Esophagus squamous epithelium (tissue), 5 donors: ENCODE measurements around the gene TLCD1. TPM values are rescaled to one million over a fixed set of nuclear protein-coding genes. Genes with fewer than 3 reads are reported as not detected.

Source experiments
- DNase-seq: peaks from one replicate; lab custom pipeline; 2025; lab: John Stamatoyannopoulos, UW
- H3K27ac ChIP-seq, 4 donors: fragments of 200-600 bp; sonication (generic); one replicate each; pipeline ENCODE4 v1.5.1; 2016 to 2019; ENCODE audit warnings: mild to moderate bottlenecking in 1 of 4
- H3K27me3 ChIP-seq, 4 donors: fragments of 200-600 bp; sonication (generic); 1 replicate in 3 of 4; 2 replicates in 1 of 4; pipeline versions ENCODE4 v1.5.1 to v1.6.0; 2017 to 2021; ENCODE audit warnings: antibody characterized with exemption in 1 of 4
- H3K36me3 ChIP-seq, 3 donors: fragments of 200-600 bp; sonication (generic); one replicate each; pipeline ENCODE4 v1.5.1; 2016 to 2019
- H3K4me1 ChIP-seq, 3 donors: fragments of 200-600 bp; sonication (generic); one replicate each; pipeline ENCODE4 v1.5.1; 2017 to 2019
- H3K4me3 ChIP-seq, 4 donors: fragments of 200-600 bp; sonication (generic); 1 replicate in 3 of 4; 2 replicates in 1 of 4; pipeline ENCODE4 v1.5.1; 2016 to 2019; ENCODE audit warnings: mild to moderate bottlenecking in 2 of 4, moderate library complexity in 1 of 4
- H3K9me3 ChIP-seq, 3 donors: fragments of 200-600 bp; sonication (generic); one replicate each; pipeline ENCODE4 v1.5.1; 2016 to 2019
- CTCF ChIP-seq, 6 experiments: fragments of 450-650 bp in 4 of 6; fragments of 200-600 bp in 2 of 6; sonication (generic) in 2 of 6; IDR thresholded peaks; one replicate each; pipeline ENCODE4 v1.5.1; 2016 to 2019; ENCODE audit warnings: antibody characterized with exemption in 6 of 6, mild to moderate bottlenecking in 4 of 6, moderate library complexity in 4 of 6
- POLR2A ChIP-seq, 4 donors: fragments of 450-650 bp; IDR thresholded peaks; one replicate each; pipeline ENCODE4 v1.6.1; 2017; ENCODE audit warnings: antibody characterized with exemption in 4 of 4, mild to moderate bottlenecking in 4 of 4, moderate library complexity in 3 of 4
- WGBS, 2 donors: methylation state at CpG; one replicate each; pipeline ENCODE4 v1.1.5; 2018; 5-methylcytosine and 5-hydroxymethylcytosine counted together
- intact Hi-C: fragments of 100-400 bp; cut with DNase I; formaldehyde crosslinking; loops from one replicate; pipeline ENCODE4 v1.15.0; 2022
- small RNA-seq, 4 donors: library from RNA; depleted of rRNA; stranded (forward); fragments of <200 nt; gene quantifications; one replicate each; pipeline ENCODE3, GENCODE V24; 2016
- total RNA-seq, 4 donors: library from RNA; depleted of rRNA; stranded (reverse); fragments of >200 nt; gene quantifications; one replicate each; pipeline ENCODE4 v1.1.0, GENCODE V29; 2016
- donor health status: DM: yes; HTN: yes; CAD: no.

Gene TLCD1
- total RNA-seq, 4 donors from 2014 or later = 8.8 to 17.0 (median 13.0) TPM

- DNase-seq = no peak
- H3K9me3 ChIP-seq = no peaks in the 10 kb centered on the region
- H3K4me1 ChIP-seq = no peaks in the 10 kb centered on the region
- 74 to 88% methylated on average over 3 of the region's 3 CpGs for WGBS, 2 donors
- H3K27ac ChIP-seq = no peak overlapping the region
- TF ChIP-seq POLR2A (IDR thresholded peaks at IDR 0.05) = no peak
- TF ChIP-seq CTCF (IDR thresholded peaks at IDR 0.05) = no peak
- peaks cover 71 to 100% (median 92%) of the 10 kb centered on the region in 3 donors for H3K36me3 ChIP-seq
- intact Hi-C loops = no loop called here
- no peaks in the 10 kb centered on the region for H3K27me3 ChIP-seq
- H3K4me3 ChIP-seq = no peak overlapping the region
Measured at GRCh38 chr17:28675490-28675889, 50.5 kb downstream of the TLCD1 start.

Small RNA genes within 50 kb of the gene (small RNA-seq; reads per million reads assigned to genes)
- 0 reads per million in 4 donors for gene SNORD42A
- gene SNORD42B = 0 to 0.07 (median 0) reads per million in 4 donors
- gene SNORD4A = 0 reads per million in 4 donors
- 0 reads per million in 4 donors for gene SNORD4B

Other genes starting within 250 kb of the TLCD1 start
- gene FOXN1, start 219.9 kb downstream of the TLCD1 start, total RNA-seq = 10 to 100 TPM; 10.5 to 17.0 (median 14.8) TPM
- 10 to 100 TPM; 17.4 to 25.3 (median 21.1) TPM for gene UNC119, start 173.6 kb downstream of the TLCD1 start, total RNA-seq
- gene PIGS, start 154.7 kb downstream of the TLCD1 start, total RNA-seq = 10 to 100 TPM; 31.7 to 66.7 (median 42.5) TPM
- gene ALDOC, start 149.3 kb downstream of the TLCD1 start, total RNA-seq = 10 to 100 TPM; 27.0 to 57.0 (median 44.3) TPM
- 10 to 100 TPM; 10.0 to 28.3 (median 16.2) TPM for gene SPAG5, start 127.2 kb downstream of the TLCD1 start, total RNA-seq
- 1 to 10 TPM; 3.1 to 9.9 (median 7.7) TPM for gene RSKR, start 112.0 kb downstream of the TLCD1 start, total RNA-seq
- 10 to 100 TPM; 37.4 to 81.8 (median 75.5) TPM for gene BLTP2, start 81.1 kb downstream of the TLCD1 start, total RNA-seq
- 10 to 100 TPM; 20.3 to 38.3 (median 34.6) TPM for gene SDF2, start 64.3 kb downstream of the TLCD1 start, total RNA-seq
- gene SUPT6H, start 64.0 kb downstream of the TLCD1 start, total RNA-seq = 10 to 100 TPM; 26.4 to 59.3 (median 48.8) TPM
- 1 to 10 TPM in 1 of 4 donors, under 1 TPM in 2, not detected in 1; 0.48 to 1.1 (median 0.64) TPM for gene PROCA1, start 14.3 kb downstream of the TLCD1 start, total RNA-seq
- 10 to 100 TPM; 27.6 to 98.0 (median 65.1) TPM for gene RAB34, start 8.4 kb downstream of the TLCD1 start, total RNA-seq
- gene RPL23A, start 6.2 kb downstream of the TLCD1 start, total RNA-seq = 100 to 1,000 TPM; 236 to 881 (median 571) TPM
- 1 to 10 TPM; 1.1 to 7.3 (median 2.6) TPM for gene NEK8, start 2.6 kb upstream of the TLCD1 start, total RNA-seq
- 10 to 100 TPM; 25.0 to 39.8 (median 33.0) TPM for gene TRAF4, start 17.8 kb upstream of the TLCD1 start, total RNA-seq
- gene FAM222B, start 116.6 kb upstream of the TLCD1 start, total RNA-seq = 10 to 100 TPM in 2 of 4 donors, 1 to 10 TPM in 2; 8.0 to 16.4 (median 11.2) TPM
- 10 to 100 TPM; 24.7 to 41.6 (median 37.8) TPM for gene ERAL1, start 128.8 kb upstream of the TLCD1 start, total RNA-seq
- 10 to 100 TPM; 44.8 to 81.8 (median 65.2) TPM for gene FLOT2, start 171.5 kb upstream of the TLCD1 start, total RNA-seq
- 10 to 100 TPM; 10.3 to 17.0 (median 14.9) TPM for gene DHRS13, start 176.8 kb upstream of the TLCD1 start, total RNA-seq
- 10 to 100 TPM; 13.0 to 35.6 (median 18.8) TPM for gene PHF12, start 225.3 kb upstream of the TLCD1 start, total RNA-seq